GM21528 (cell line): Measurements from ENCODE around the gene PIGK.
"Not testable (repeated sequence)": the region's sequence is repeated elsewhere in the genome, so short reads cannot be mapped to it uniquely, and the experiment has no call there.

Experiments
- ATAC-seq: cut with Tn5 transposase; IDR thresholded peaks from one replicate; pipeline ENCODE4 v1.9.1; 2021; ENCODE audit warnings: mild to moderate bottlenecking, moderate library complexity; ENCODE audit not compliant: unreplicated experiment, low FRiP score

PIGK gene

GRCh38 chr1:77197351-77197750 lies 21.9 kb downstream of the PIGK start:
- no peak for ATAC-seq

- no peak for ATAC-seq
Measured at GRCh38 chr1:77193951-77194350, 25.3 kb downstream of the PIGK start.

- ATAC-seq: no peak
Measured at GRCh38 chr1:77188770-77189169, 30.5 kb downstream of the PIGK start.

- ATAC-seq: not testable (repeated sequence)
Measured at GRCh38 chr1:77186907-77187306, 32.3 kb downstream of the PIGK start.

GRCh38 chr1:77182083-77182482 lies 37.1 kb downstream of the PIGK start:
- no peak for ATAC-seq

DNA sequence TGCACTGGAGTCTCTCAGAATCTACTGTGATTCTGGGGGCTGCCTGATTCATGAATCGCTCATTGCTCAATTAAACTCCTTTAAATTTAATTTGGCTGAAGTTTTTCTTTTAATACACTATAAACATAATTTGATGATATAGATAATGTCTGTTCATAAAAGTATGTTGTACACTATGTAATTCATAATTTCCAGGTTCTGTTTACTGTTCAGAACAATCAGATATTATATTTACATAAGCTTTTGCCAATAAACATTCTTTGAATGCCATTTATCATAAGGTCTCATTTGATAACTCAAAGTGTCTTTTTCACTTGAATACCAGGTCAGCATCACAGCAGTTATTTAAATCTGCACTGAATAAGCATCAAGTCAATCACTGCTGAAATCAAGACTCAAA lies 39.6 kb downstream of the PIGK start:
- ATAC-seq: no peak

DNA sequence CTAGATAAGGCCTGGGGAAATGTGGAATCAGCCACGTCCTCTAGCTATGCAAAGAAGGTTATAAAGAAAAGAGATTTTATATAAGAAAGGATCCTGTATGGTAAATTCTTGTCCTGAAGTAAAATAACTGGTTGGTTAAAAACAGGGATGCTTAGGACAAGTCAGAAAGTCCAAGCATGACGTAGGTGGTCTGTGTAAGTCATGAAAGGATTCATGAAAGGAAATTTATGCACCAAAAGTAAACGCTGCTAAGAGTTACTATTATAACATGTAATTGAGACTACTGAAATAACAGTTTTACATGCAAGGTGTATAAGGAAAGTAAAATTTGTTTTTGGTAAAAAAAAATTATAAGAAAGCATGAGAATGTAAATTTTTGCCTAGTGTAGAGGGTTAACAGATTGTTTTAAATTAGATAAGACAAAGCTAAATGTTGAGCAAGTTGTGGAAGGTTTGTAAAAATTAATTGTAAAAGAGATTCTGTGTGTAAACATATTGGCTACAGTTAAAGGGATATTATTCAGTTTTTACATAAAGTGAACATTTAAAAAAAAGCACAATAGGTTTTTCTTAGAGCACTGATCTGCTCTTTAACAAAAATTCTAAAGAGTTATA lies 43.9 kb downstream of the PIGK start:
- ATAC-seq: no peak

GRCh38 chr1:77170687-77171086 lies 48.5 kb downstream of the PIGK start:
- ATAC-seq: no peak

GRCh38 chr1:77168358-77168757 lies 50.9 kb downstream of the PIGK start:
- no peak for ATAC-seq

GRCh38 chr1:77164434-77164944 lies 54.7 kb downstream of the PIGK start:
- no peak for ATAC-seq

DNA sequence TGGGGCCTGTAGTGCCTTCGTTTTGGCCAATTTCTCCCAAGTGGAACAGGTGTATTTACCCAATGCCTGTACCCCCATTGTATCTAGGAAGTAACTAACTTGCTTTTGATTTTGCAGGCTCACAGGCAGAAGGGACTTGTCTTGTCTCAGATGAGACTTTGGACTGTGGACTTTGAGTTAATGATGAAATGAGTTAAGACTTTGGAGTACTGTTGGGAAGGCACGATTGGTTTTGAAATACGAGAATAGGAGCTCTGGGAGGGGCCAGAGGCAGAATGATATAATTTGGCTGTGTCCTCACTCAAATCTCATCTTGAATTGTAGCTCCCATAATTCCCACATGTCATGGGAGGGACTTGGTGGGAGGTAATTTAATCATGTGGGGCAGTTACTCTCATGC lies 59.5 kb downstream of the PIGK start:
- ATAC-seq: not testable (repeated sequence)

DNA sequence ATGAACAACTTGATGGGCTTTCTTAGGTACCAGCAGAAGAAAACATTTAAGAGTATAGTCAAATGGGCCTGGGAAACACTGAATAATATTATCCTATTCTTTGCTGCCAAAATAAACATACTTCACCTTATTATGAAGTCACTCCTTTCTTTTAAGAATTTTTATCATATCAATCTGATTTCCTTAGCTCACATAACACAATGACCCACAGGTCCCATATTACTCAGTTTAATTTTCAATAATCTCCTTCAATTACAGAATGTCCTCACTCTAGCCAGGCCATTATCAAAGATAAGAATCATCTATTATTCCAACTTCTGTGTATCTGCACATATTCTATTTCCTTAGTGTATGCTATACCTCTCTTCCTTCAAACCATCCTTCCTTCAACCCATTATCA lies 63.0 kb downstream of the PIGK start:
- ATAC-seq: no peak

- ATAC-seq: no peak
Measured at GRCh38 chr1:77146270-77146669, 73.0 kb downstream of the PIGK start.

- ATAC-seq: no peak
Measured at GRCh38 chr1:77143529-77144121, 75.6 kb downstream of the PIGK start.

DNA sequence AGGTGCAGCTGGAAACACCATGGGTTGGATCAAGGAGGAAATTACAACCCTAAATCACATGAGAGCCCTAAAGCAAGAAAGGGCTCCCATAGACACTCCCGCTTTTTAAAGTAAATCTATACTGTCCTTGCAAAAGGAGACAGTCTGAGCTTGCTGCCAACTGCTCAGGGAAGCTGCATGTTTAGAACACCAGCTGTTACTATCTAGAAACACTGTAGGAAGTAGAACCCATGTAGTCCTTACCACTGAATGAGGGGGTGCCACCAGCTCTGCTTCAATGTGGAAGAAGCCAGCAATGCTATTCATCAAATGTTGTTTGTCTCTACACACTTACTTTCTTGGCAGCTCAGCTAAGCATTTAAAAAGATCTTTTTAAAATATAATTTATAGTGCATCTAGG lies 79.8 kb downstream of the PIGK start:
- no peak for ATAC-seq

DNA sequence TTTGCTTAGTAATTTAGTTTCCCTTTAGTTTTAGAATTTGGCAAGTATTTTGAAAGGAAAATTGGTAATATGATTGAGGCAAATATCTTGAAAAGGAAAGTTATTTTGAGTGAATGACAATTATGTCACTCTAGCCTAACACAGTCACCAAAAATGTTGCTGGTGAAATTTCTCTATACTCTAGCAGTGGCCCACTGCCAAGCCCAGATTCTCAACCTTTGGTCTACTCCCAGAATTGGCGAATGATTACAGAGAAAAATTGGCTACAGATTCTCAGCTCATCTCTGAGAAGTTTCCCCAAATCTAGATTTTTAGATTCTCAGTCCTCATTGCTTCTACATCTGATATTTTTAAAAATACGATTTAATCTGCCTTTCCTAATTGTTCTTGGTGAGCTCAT lies 84.9 kb downstream of the PIGK start:
- ATAC-seq: no peak

DNA sequence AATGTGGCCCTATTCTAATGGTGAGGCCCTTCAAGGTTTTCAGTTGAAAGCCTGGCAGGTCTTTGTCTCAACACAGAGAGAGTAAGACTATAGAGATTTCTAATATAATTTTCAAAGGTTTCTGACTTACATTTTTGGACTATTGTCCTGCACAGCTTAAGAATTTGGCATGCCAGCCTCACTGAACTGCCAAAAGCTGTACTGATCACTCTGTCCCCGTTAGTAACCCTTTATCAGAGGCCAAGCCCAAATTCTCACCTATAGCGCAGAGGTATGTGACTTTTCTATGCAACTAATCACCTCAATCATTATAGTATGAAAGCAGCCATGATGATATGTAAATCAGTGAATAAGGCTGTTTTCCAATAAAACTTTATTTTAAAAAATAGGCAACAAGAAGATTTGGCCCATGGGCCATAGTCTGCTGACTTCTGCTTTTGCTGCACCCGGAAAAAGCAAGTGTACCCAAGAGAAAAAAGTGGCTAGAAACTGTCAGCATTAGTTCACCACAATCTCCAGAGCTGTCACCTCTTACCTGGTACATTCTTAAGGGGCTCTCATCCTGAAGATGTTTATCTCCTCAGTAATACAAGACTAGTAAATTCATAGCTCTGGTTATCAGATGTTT lies 85.4 kb downstream of the PIGK start:
- ATAC-seq: no peak

- ATAC-seq: peak; percentile 80
Measured at GRCh38 chr1:77126307-77126706, 92.9 kb downstream of the PIGK start.

DNA sequence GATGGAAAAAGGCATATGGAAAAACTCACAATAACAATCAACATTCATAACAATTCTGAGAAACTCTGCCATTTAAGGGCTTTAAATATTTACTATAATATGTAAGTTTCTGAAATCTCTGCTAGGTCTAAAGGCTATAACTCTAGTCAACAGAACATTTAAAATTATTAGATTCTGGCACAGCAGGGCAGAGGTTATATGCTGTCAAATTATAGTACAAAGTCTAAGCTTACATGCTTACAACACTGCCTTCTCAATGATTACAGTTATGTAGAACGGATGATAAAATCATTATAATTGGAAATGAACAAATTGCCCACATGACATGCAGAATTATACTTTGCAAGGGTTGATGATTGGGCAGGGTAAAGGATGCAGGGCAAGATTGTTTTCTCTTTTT lies 97.7 kb downstream of the PIGK start:
- ATAC-seq: no peak

GRCh38 chr1:77120950-77121349 lies 98.3 kb downstream of the PIGK start:
- ATAC-seq: no peak

DNA sequence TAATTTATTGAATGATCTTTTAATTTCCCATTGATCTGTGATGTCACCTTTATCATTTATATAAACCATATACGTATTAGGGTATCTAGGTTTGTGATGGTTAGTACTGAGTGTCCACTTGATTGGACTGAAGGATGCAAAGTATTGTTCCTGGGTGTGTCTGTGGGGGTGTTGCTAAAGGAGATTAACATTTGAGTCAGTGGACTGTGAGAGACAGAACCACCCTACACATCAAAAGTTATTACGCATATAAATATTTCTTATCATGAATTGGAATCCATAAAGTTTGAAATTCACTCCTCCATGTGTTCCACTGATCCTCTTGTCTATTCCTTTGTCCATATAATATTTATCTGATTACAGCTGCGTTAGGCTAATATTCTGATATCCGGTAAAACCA lies 100.5 kb downstream of the PIGK start:
- ATAC-seq: no peak

- ATAC-seq: no peak
Measured at GRCh38 chr1:77104672-77105071, 114.6 kb downstream of the PIGK start.
